HG02571 (cell line): ENCODE measurements around the gene CRYBG1.
"Not testable (repeated sequence)": the region's sequence is repeated elsewhere in the genome, so short reads cannot be mapped to it uniquely, and the experiment has no call there.

Source experiments
- ATAC-seq: cut with Tn5 transposase; IDR thresholded peaks from one replicate; pipeline ENCODE4 v1.9.1; 2021; ENCODE audit warnings: mild to moderate bottlenecking, moderate library complexity; ENCODE audit not compliant: unreplicated experiment

Gene CRYBG1

GRCh38 chr6:106574741-106575458, 214.4 kb downstream of the CRYBG1 start:
- no peak for ATAC-seq

DNA sequence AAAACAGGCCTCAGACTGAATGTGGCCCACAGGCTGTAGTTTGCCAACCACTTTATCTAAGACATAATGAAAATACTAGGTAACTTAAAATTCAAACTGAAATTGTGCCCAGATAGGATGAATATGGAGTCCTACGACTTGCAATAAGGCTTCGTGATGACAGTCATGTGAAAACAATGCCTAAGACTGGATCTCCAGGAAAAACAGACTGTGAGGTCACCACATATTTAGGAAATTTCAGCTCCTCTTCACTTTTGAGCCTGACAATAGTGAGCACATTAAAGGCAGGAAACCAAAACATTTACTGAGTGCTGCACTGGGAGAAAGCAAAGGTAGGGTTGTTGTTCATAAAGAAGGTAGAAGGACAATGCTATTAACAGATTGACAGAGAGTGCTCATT, 218.8 kb downstream of the CRYBG1 start:
- ATAC-seq: no peak

DNA sequence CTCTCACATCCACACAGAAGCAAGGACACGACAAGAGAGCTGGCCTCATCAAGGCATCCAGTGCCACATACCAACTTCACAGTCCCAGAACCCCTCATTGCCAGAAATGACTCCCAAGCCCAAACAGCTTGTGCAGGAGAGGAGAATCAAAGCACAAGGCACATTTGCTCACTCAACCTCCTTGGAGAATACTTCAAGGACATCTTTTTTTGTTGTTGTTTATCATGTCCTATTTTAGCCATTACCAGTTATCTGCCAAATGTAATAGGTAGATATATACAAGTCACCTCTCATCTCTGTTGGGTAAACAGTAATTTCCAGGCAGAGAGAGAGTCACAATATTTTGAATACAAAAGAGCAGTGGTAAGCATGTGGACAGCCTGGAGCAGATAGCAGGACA, 221.0 kb downstream of the CRYBG1 start:
- ATAC-seq: no peak

- ATAC-seq: no peak
Observed at GRCh38 chr6:106586815-106587415, 226.4 kb downstream of the CRYBG1 start.

DNA sequence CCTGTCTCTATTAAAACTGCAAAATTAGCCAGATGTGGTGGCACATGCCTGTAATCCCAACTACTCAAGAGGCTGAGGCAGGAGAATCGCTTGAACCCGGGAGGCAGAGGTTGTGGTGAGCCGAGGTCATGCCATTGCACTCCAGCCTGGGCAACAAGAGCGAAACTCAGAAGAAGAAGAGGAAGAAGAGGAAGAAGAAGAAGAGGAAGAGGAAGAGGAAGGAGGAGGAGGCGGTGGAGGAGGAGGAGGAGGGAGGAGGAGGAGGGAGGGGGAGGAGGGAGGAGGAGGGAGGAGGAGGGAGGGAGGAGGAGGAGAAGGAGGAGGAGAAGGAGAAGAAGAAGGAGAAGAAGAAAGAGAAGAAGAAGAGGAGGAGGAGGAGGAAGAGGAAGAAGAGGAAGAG, 228.4 kb downstream of the CRYBG1 start:
- not testable (repeated sequence) for ATAC-seq

- no peak for ATAC-seq
Observed at GRCh38 chr6:106591111-106591825, 230.8 kb downstream of the CRYBG1 start.

GRCh38 chr6:106599440-106599839, 238.9 kb downstream of the CRYBG1 start:
- ATAC-seq: no peak

- no peak for ATAC-seq
Observed at GRCh38 chr6:106600329-106600728, 239.8 kb downstream of the CRYBG1 start.

- no peak for ATAC-seq
Observed at GRCh38 chr6:106608080-106608668, 247.7 kb downstream of the CRYBG1 start.

DNA sequence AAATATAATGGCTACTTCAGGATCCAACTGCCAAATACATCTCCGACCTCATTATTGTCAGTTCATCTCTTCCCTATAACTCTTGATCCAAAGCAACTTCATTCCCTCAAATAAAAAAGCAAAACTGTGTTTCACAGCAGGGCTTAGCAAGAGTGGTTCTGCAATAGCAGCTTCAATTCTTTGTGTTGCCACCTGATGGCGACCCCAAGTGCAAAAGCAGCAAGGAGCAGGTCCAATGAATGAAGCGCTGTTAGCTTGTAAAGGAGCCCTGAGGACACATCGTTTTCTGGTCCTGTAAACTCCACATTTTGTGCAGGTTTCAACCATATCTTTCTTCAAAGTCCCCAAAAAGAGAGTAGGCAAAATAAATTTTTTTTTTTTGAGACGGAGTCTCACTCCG, 249.2 kb downstream of the CRYBG1 start:
- no peak for ATAC-seq

DNA sequence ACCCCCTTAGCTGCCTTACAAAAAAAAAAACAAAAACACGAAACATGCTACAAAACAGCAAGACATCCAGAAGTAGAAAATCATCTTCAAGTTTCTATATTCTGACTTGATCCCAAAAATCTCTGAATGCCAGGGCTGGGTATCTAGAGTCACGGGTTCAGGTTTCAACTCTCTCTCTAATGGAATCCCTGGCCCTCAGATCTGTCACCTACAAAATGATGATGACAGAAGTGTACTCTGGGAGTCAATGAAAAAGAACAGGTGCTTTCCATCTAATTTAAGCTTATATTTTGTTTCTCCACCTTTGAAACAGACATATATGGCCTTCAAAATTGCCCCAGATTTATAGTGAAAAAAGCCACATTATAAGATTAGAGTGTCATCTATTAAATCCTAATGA, 250.5 kb downstream of the CRYBG1 start:
- ATAC-seq: no peak

GRCh38 chr6:106612671-106613416, 252.3 kb downstream of the CRYBG1 start:
- ATAC-seq: no peak

DNA sequence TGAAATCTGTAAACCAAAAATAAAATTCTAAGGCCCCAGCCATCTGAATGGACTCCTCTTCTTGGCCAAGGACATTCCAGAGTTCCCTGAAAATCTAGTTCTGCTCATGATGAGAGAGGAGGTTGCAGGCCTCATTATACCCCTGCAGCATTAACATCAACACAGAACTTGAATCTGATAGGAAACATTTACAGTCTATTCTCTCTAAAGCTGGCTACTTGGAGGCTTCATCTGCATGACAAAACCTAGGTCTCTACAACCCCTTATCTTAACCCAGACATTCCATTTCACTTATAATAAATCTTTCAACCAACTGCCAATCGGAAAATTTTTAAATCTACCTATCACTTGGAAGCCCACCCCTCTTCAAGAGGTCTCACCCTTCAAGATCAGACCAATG, 253.1 kb downstream of the CRYBG1 start:
- no peak for ATAC-seq

DNA sequence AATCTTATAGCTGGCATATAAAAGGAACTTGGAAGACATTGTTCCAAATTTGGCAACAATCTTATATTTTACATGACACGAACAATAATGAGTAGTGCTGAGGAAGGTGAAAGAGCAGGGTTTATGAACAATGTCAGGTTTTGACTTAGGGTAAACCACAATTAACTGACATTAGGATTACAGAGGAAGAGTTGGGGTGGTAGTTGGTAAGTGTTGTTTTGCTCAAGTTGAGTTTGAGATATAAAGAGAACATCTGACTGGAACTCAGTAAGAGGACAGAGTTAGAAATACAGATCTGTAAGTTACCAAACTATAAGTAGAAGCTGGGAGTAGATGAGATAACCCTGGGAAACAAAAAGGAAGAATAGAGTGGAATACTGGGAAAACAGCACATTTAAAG, 253.6 kb downstream of the CRYBG1 start:
- ATAC-seq: no peak

- no peak for ATAC-seq
Observed at GRCh38 chr6:106614592-106615257, 254.2 kb downstream of the CRYBG1 start.

DNA sequence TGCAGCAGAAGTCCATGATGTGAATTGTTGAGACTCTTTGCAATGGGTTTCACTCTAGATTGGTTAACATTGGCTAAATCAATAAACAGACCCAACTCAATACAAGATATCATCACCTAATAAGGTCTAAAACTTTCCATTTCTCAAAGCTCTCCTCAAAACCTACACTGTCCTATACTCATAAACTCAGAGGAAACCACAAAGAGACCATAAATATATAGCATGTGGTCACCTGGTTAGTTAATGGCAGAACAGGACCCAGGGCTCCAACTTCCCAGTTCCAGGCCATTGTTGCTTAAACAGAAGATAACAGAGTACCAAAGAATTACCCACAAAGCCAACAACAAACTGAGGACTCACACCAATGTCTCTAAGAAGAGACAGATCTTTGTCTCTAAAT, 256.8 kb downstream of the CRYBG1 start:
- no peak for ATAC-seq

GRCh38 chr6:106617857-106618256, 257.3 kb downstream of the CRYBG1 start:
- no peak for ATAC-seq

DNA sequence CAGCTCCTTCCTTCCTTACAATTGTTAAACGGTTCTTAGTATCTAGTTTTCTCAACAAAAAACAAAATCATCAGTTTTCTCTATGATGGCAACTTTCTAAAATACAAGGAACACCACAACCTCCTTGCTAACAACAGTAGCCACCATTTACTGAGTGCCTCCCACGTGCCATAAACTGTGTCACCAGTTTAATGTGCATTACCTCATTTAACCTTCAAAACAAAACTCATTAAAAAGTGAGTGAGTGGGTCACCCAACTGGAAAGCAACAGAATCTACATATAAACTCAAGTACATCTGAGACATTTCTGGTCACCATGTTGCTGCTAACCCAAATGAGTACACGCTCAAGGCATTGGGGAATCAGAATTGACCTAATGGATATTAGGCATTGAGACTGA, 257.8 kb downstream of the CRYBG1 start:
- ATAC-seq: no peak

- ATAC-seq: no peak
Observed at GRCh38 chr6:106619223-106619622, 258.7 kb downstream of the CRYBG1 start.

- ATAC-seq: no peak
Observed at GRCh38 chr6:106620931-106621672, 260.6 kb downstream of the CRYBG1 start.
